Calu3 (cell line): ENCODE data around the gene SULT4A1. TPM values are rescaled to one million over a fixed set of nuclear protein-coding genes. Genes with fewer than 3 reads are reported as not detected.

ENCODE experiments used
- BruUV-seq: library from RNA; stranded (reverse); fragments of 400-500 nt; replicated peaks from 2 replicates; lab custom pipeline; 2021; lab: Mats Ljungman, UMichigan
- CTCF ChIA-PET: fragments of 300-600 bp; sonication (Branson Sonifier 250); formaldehyde crosslinking; loops from one replicate; lab custom pipeline; 2022; ENCODE audit warnings: antibody characterized with exemption; lab: Charles Lee
- DNase-seq: peaks from one replicate; pipeline ENCODE4 v3.0.0; 2022
- H3K27ac Mint-ChIP-seq: one replicate; pipeline ENCODE4 v1.8.0; 2022; ENCODE audit warnings: mixed read lengths; ENCODE audit not compliant: unreplicated experiment
- H3K27me3 Mint-ChIP-seq: one replicate; pipeline ENCODE4 v1.8.0; 2022; ENCODE audit warnings: mixed read lengths; ENCODE audit not compliant: unreplicated experiment
- H3K36me3 Mint-ChIP-seq: one replicate; pipeline ENCODE4 v1.8.0; 2022; ENCODE audit warnings: mild to moderate bottlenecking, moderate library complexity, mixed read lengths; ENCODE audit not compliant: insufficient read depth, unreplicated experiment
- H3K4me1 Mint-ChIP-seq: one replicate; pipeline ENCODE4 v1.8.0; 2022; ENCODE audit warnings: mild to moderate bottlenecking, low read depth, mixed read lengths; ENCODE audit not compliant: unreplicated experiment
- H3K4me3 Mint-ChIP-seq: one replicate; pipeline ENCODE4 v1.8.0; 2022; ENCODE audit warnings: mild to moderate bottlenecking, low read depth, moderate library complexity, mixed read lengths; ENCODE audit not compliant: unreplicated experiment
- H3K9me3 Mint-ChIP-seq: one replicate; pipeline ENCODE4 v1.8.0; 2022; ENCODE audit warnings: low read depth, mixed read lengths; ENCODE audit not compliant: unreplicated experiment
- intact Hi-C: fragments of 100-400 bp; cut with micrococcal nuclease; formaldehyde crosslinking; loops from one replicate; pipeline ENCODE4 v1.10.0; 2022; ENCODE audit not compliant: unreplicated experiment
- total RNA-seq: library from RNA; stranded (reverse); gene quantifications from 2 replicates; pipeline ENCODE4 v1.2.3, GENCODE V29; 2022
- TF ChIP-seq, protein P1 (sequence below): fragments of 200-600 bp; IDR thresholded peaks from one replicate; pipeline ENCODE4 v1.8.0; 2022; ENCODE audit warnings: antibody characterized with exemption; ENCODE audit not compliant: unreplicated experiment

Gene SULT4A1
- total RNA-seq, 1 experiment from 2014 or later, result 9.1 TPM

GRCh38 chr22:43892183-43892894 is 30.0 kb upstream of the SULT4A1 start:
- intact Hi-C loops, result no loop called here
- CTCF ChIA-PET, result no interaction called here
- H3K4me1 Mint-ChIP-seq, result no peaks in the 10 kb centered on the region
- no TSS peak for BruUV-seq
- peaks cover 85% of the 10 kb centered on the region for H3K27me3 Mint-ChIP-seq
- no peaks in the 10 kb centered on the region for H3K9me3 Mint-ChIP-seq
- H3K27ac Mint-ChIP-seq, result no peak overlapping the region
- TF ChIP-seq, protein P1, sequence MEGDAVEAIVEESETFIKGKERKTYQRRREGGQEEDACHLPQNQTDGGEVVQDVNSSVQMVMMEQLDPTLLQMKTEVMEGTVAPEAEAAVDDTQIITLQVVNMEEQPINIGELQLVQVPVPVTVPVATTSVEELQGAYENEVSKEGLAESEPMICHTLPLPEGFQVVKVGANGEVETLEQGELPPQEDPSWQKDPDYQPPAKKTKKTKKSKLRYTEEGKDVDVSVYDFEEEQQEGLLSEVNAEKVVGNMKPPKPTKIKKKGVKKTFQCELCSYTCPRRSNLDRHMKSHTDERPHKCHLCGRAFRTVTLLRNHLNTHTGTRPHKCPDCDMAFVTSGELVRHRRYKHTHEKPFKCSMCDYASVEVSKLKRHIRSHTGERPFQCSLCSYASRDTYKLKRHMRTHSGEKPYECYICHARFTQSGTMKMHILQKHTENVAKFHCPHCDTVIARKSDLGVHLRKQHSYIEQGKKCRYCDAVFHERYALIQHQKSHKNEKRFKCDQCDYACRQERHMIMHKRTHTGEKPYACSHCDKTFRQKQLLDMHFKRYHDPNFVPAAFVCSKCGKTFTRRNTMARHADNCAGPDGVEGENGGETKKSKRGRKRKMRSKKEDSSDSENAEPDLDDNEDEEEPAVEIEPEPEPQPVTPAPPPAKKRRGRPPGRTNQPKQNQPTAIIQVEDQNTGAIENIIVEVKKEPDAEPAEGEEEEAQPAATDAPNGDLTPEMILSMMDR, result no peak
- DNase-seq, result no peak
- no peak overlapping the region for H3K4me3 Mint-ChIP-seq
- no peaks in the 10 kb centered on the region for H3K36me3 Mint-ChIP-seq

DNA sequence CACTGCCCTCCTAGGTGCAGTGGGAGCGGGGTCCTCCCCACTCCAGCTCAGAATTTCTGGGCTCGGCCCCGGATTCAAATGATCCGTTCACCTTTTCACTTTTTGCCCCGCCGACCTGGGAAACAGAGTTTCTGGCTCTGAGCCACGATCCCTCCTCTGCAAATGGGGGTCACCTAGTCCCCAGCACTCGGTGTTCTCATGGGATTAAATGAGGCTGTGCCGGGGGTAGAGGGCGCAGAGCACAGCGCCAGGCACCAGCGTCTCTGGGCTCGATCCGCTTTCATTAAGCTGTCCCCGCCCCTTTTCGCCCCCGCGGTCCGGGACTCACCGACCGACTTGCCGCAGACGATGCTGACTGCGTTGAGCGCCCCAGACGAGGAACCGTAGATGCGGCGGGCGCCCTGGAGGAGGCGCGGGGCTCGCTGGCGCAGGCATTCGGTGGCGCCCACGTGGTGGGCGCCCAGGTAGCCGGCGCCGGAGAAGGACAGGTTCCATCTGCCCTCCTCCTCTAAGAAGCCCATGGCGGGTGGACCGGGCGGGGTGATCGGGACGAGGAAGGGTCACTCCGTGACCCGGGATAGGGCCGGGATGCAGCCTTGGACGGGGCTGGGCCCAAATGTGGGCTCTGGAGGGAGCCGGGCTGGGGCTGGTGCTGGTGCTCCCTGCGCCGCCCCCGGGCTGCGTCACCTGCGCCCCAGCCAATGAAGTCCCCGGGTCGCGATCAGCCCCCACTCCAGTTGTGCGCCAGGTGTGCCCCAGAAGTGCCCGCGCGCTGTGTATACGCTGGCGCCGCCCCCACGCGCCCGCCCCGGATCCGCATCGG is 29.3 kb upstream of the SULT4A1 start, which contains the start of gene PNPLA5:
Gene PNPLA5 (minus strand): TSS at position 654 of the 823 bp plus-strand sequence. CDS start 133 bp downstream, at position 521.
- Mint-ChIP-seq H3K4me1 (no peaks in the 10 kb centered on the region), H3K27ac (no peak within 1 kb of the TSS), H3K27me3 (peaks cover 91% of the 10 kb centered on the region), H3K4me3 (no peak within 1 kb of the TSS), H3K9me3 (no peaks in the 10 kb centered on the region), H3K36me3 (no peaks in the 10 kb centered on the region)
- no peak for DNase-seq
- BruUV-seq, result no TSS peak
- TF ChIP-seq, protein P1, result no peak
- CTCF ChIA-PET, result no interaction called here
- intact Hi-C loops, result no loop called here

GRCh38 chr22:43890901-43891331 is 28.6 kb upstream of the SULT4A1 start:
- TF ChIP-seq, protein P1, result no peak
- H3K4me1 Mint-ChIP-seq, result no peaks in the 10 kb centered on the region
- BruUV-seq, result no TSS peak
- H3K9me3 Mint-ChIP-seq, result no peaks in the 10 kb centered on the region
- H3K4me3 Mint-ChIP-seq, result no peak overlapping the region
- no peak for DNase-seq
- intact Hi-C loops, result no loop called here
- CTCF ChIA-PET, result interaction anchor here (2.9 kb wide), 1 partner anchor 55 kb away, joined by 33 read pairs; no protein-coding TSS in a partner anchor
- H3K36me3 Mint-ChIP-seq, result no peaks in the 10 kb centered on the region
- peaks cover 94% of the 10 kb centered on the region for H3K27me3 Mint-ChIP-seq
- no peak overlapping the region for H3K27ac Mint-ChIP-seq

GRCh38 chr22:43889860-43890253 is 27.5 kb upstream of the SULT4A1 start:
- H3K4me3 Mint-ChIP-seq, result no peak overlapping the region
- no TSS peak for BruUV-seq
- H3K27me3 Mint-ChIP-seq, result peaks cover 92% of the 10 kb centered on the region
- peaks cover 4% of the 10 kb centered on the region for H3K36me3 Mint-ChIP-seq
- CTCF ChIA-PET, result interaction anchor here (0.8 to 2.9 kb wide), 3 partner anchors 34 to 738 kb away, joined by 3 to 33 read pairs (median 5); partner anchors contain the start of gene PNPLA3
- TF ChIP-seq, protein P1, result no peak
- H3K9me3 Mint-ChIP-seq, result no peaks in the 10 kb centered on the region
- H3K27ac Mint-ChIP-seq, result no peak overlapping the region
- intact Hi-C loops, result no loop called here
- no peaks in the 10 kb centered on the region for H3K4me1 Mint-ChIP-seq
- no peak for DNase-seq
